K562 (cell line): ENCODE results near the gene TRIM38. TPM values are rescaled to one million over a fixed set of nuclear protein-coding genes. Genes with fewer than 3 reads are reported as not detected.

Experiments used
- ATAC-seq: fragments of 200-7000 bp; cut with Tn5 transposase; 3 replicates; pipeline ENCODE4 v1.9.1; 2020; ENCODE audit warnings: moderate library complexity
- BruUV-seq: library from RNA; stranded (reverse); fragments of 400-500 nt; replicated peaks from 2 replicates; lab custom pipeline; 2021; lab: Mats Ljungman, UMichigan
- CTCF ChIA-PET: fragments of 300-600 bp; formaldehyde crosslinking; extraction: SDS; loops from one replicate; lab custom pipeline; 2021; ENCODE audit warnings: low intra/inter-chr PET ratio; lab: Yijun Ruan, JAX
- POLR2A ChIA-PET: fragments of 300-600, 350-650 bp; sonication (Branson Sonifier 250); formaldehyde crosslinking; extraction: SDS; loops from one replicate; lab custom pipeline; 2021; ENCODE audit warnings: antibody characterized with exemption, inconsistent platforms; lab: Yijun Ruan, JAX
- DNase-seq, 4 experiments: peaks; one replicate each; pipeline versions ENCODE4 v3.0.0 to v3.0.0-alpha.2; 2011 to 2018; ENCODE audit warnings: low spot score in 3 of 4, mixed read lengths in 3 of 4; ENCODE audit errors: extremely low read depth in 1 of 4
- FAIRE-seq: peaks from 2 replicates; lab custom pipeline; 2011; peaks lifted over from hg19 to GRCh38; lab: Jason Lieb, UNC
- H2AFZ ChIP-seq: 2 replicates; pipeline ENCODE4 v1.6.0; 2011; ENCODE audit warnings: low read depth, low read length, control low read depth, inconsistent platforms
- H3K27ac ChIP-seq: fragments of 200-600 bp; 3 replicates; pipeline ENCODE4 v1.8.0; 2011; ENCODE audit warnings: low read depth, mild to moderate bottlenecking, control low read depth, inconsistent platforms, low read length, moderate library complexity, mixed read lengths; ENCODE audit errors: extremely low read depth
- H3K27me3 ChIP-seq, 2 experiments: fragments of 300-600 bp in 1 of 2; 2 replicates in 1 of 2; 3 replicates in 1 of 2; pipeline versions ENCODE4 v1.6.0 to v1.8.0; 2011; ENCODE audit warnings: inconsistent platforms in 2 of 2, low read length in 2 of 2, mild to moderate bottlenecking in 1 of 2, mixed read lengths in 1 of 2, moderate library complexity in 1 of 2; ENCODE audit not compliant: control insufficient read depth in 2 of 2, insufficient read depth in 2 of 2
- H3K36me3 ChIP-seq: fragments of 300-600 bp; 3 replicates; pipeline ENCODE4 v1.8.0; 2011; ENCODE audit warnings: mild to moderate bottlenecking, low read length, inconsistent platforms; ENCODE audit not compliant: control insufficient read depth, insufficient read depth
- H3K4me1 ChIP-seq, 2 experiments: fragments of 200-600 bp in 1 of 2; replicated peaks in 1 of 2; 2 replicates in 1 of 2; 3 replicates in 1 of 2; pipeline versions ENCODE4 v1.5.1 to v1.8.0; 2011; ENCODE audit warnings: inconsistent platforms in 2 of 2, low read length in 2 of 2, mild to moderate bottlenecking in 1 of 2, mixed read lengths in 1 of 2, moderate library complexity in 1 of 2; ENCODE audit not compliant: control insufficient read depth in 2 of 2, insufficient read depth in 2 of 2
- H3K4me2 ChIP-seq: 2 replicates; pipeline ENCODE4 v1.6.1; 2011; ENCODE audit warnings: low read length, control low read depth, inconsistent platforms, mixed read lengths; ENCODE audit not compliant: insufficient read depth
- H3K4me3 ChIP-seq: fragments of 200-600 bp; sonication (generic), shearing (Covaris generic); 2 replicates; pipeline ENCODE4 v1.5.1; 2016; ENCODE audit warnings: control low read depth, inconsistent platforms
- H3K79me2 ChIP-seq: fragments of 200-600 bp; 3 replicates; pipeline ENCODE4 v1.8.0; 2011; ENCODE audit warnings: low read length, inconsistent platforms; ENCODE audit not compliant: control insufficient read depth, insufficient read depth
- H3K9ac ChIP-seq, 2 experiments: 2 replicates each; pipeline versions ENCODE4 v1.6.0 to v1.6.1; 2011; ENCODE audit warnings: low read depth in 2 of 2, low read length in 2 of 2, control low read depth in 1 of 2, inconsistent platforms in 1 of 2, mild to moderate bottlenecking in 1 of 2, mixed read lengths in 1 of 2; ENCODE audit not compliant: insufficient read depth in 1 of 2
- H3K9me1 ChIP-seq: one replicate; pipeline ENCODE4 v1.6.0; 2011; ENCODE audit warnings: inconsistent platforms, mild to moderate bottlenecking, low read length, moderate library complexity; ENCODE audit not compliant: control insufficient read depth, insufficient read depth
- H3K9me3 ChIP-seq: replicated peaks from 2 replicates; pipeline ENCODE4 v1.5.1; 2011; ENCODE audit warnings: low read depth, low read length, inconsistent platforms; ENCODE audit not compliant: control insufficient read depth, insufficient read depth
- H4K20me1 ChIP-seq: replicated peaks from 2 replicates; pipeline ENCODE4 v1.6.1; 2011; ENCODE audit warnings: low read length, inconsistent platforms, mixed read lengths; ENCODE audit not compliant: control insufficient read depth, insufficient read depth
- ARID2 ChIP-seq: fragments of 450-650 bp; IDR thresholded peaks from 2 replicates; pipeline ENCODE4 v1.6.1; 2017; ENCODE audit warnings: antibody characterized with exemption, mild to moderate bottlenecking
- EHMT2 ChIP-seq: fragments of 450-650 bp; IDR thresholded peaks from 2 replicates; pipeline ENCODE4 v1.6.1; 2018; ENCODE audit warnings: antibody characterized with exemption
- HMG20B ChIP-seq: fragments of 250-450 bp; sonication (Bioruptor Pico); IDR thresholded peaks from 2 replicates; pipeline ENCODE4 v1.5.0; 2021; ENCODE audit warnings: mild to moderate bottlenecking
- MEF2A ChIP-seq: IDR thresholded peaks from 2 replicates; pipeline ENCODE4 v1.6.1; 2011; ENCODE audit warnings: low read depth, mild to moderate bottlenecking, low read length, moderate library complexity; ENCODE audit not compliant: control insufficient read depth
- OTX1 ChIP-seq: fragments of 450-650 bp; formaldehyde crosslinking; IDR thresholded peaks from 2 replicates; pipeline ENCODE4 v1.4.0; 2022; ENCODE audit warnings: mild to moderate bottlenecking
- PML ChIP-seq: IDR thresholded peaks from 2 replicates; pipeline ENCODE4 v1.6.1; 2012; ENCODE audit warnings: low read length, inconsistent platforms
- SMARCC2 ChIP-seq: fragments of 450-650 bp; IDR thresholded peaks from 2 replicates; pipeline ENCODE4 v1.6.1; 2017; ENCODE audit warnings: antibody characterized with exemption, moderate library complexity, mild to moderate bottlenecking, low read depth
- SP2 ChIP-seq: IDR thresholded peaks from 2 replicates; pipeline ENCODE4 v1.6.1; 2011; ENCODE audit warnings: mild to moderate bottlenecking, low read depth, low read length, moderate library complexity; ENCODE audit not compliant: poor library complexity, severe bottlenecking; ENCODE audit errors: extremely low read depth
- ZNF263 ChIP-seq: sonication (generic); formaldehyde crosslinking; IDR thresholded peaks from 2 replicates; pipeline ENCODE4 v1.8.0; 2022; ENCODE audit warnings: mild to moderate bottlenecking, missing genetic modification reagents, borderline replicate concordance
- WGBS: fragments of 100-300 bp; shearing (Covaris generic); methylation state at CpG from one replicate; pipeline ENCODE4 v1.1.6; 2016; ENCODE audit warnings: low coverage, mixed read lengths; ENCODE audit not compliant: insufficient coverage; ENCODE audit errors: missing lambda C conversion rate; 5-methylcytosine and 5-hydroxymethylcytosine counted together
- in situ Hi-C: fragments of 300-500 bp; cut with MboI; formaldehyde crosslinking; loops from 4 replicates; pipeline ENCODE4 v1.15.0; 2018; ENCODE audit warnings: inconsistent platforms, mixed read lengths
- intact Hi-C: fragments of 100-400 bp; cut with micrococcal nuclease; formaldehyde crosslinking; loops from 2 replicates; pipeline ENCODE4 v1.14.2; 2022
- polyA plus RNA-seq, 8 experiments: library from polyadenylated mRNA; depleted of rRNA in 4 of 8; stranded (reverse) in 5 of 8; unstranded in 3 of 8; fragments of >200 nt; fragmentation: Nextera tagmentation in 2 of 8; fragmentation: Illumina TruSeq in 1 of 8; extraction: Ambion mirVana in 2 of 8; extraction: Trizol in 1 of 8; gene quantifications; 2 replicates each; pipeline versions ENCODE4 v1.2.1 to v1.2.3, GENCODE V29; 2011 to 2014; ENCODE audit warnings: inconsistent platforms in 1 of 8, missing spikeins in 1 of 8
- total RNA-seq, 7 experiments: library from RNA; depleted of rRNA in 6 of 7; stranded (reverse); fragments of >200 nt in 6 of 7; fragmentation: Illumina TruSeq in 2 of 7; extraction: Trizol in 2 of 7; gene quantifications; 2 replicates each; pipeline versions ENCODE4 v1.2.1 to v1.2.3, GENCODE V29; 2011 to 2021; ENCODE audit warnings: low replicate concordance in 1 of 7
- TF ChIP-seq, protein P1 (sequence below): fragments of 450-650 bp; formaldehyde crosslinking; IDR thresholded peaks from 2 replicates; pipeline ENCODE4 v1.4.0; 2020; ENCODE audit warnings: mild to moderate bottlenecking, moderate library complexity

Gene TRIM38
- total and polyA plus RNA-seq, 9 of the 15 experiments (the other 6 are each of a cell fraction or from before 2014, with no cell fraction given), result 1.7 to 6.7 (median 6.3) TPM

DNA sequence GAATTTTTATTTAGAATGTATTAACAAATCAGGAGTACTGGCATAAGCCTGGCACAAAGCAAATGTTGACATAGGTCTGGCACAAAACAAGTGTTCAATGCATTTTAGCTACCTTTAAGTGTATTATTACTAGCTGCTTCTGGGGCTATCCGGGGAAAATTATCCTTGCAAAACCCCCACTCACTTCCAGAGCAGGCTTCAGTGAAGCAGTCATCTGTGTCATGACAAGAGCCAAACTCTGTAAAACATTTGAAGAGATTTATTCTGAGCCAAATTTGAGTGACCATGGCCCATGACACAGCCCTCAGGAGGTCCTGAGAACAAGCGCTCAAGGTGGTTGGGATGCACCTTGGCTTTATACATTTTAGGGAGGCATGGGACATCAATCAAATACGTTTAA, 6.4 kb upstream of the TRIM38 start:
- Histone ChIP-seq H3K36me3 (no peaks in the 10 kb centered on the region), H4K20me1 (no peaks in the 10 kb centered on the region), H3K9ac (no peak overlapping the region), H3K9me3 (peaks cover 12% of the 10 kb centered on the region), H3K4me3 (no peak overlapping the region), H3K79me2 (no peaks in the 10 kb centered on the region), H3K27ac (no peak overlapping the region), H3K4me1 (peaks cover 0 to 13% of the 10 kb centered on the region in 2 experiments; a peak in 2 of 5 replicates), H2AFZ (no peak overlapping the region), H3K27me3 (no peaks in the 10 kb centered on the region), H3K4me2 (no peak overlapping the region), H3K9me1 (no peaks in the 10 kb centered on the region)
- ATAC-seq (no peak), FAIRE-seq (no peak), DNase-seq (no peak)
- 38% methylated on average over 3 of the region's 3 CpGs for WGBS
- intact Hi-C loops, result no loop called here
- TF ChIP-seq PML, result no peak
- TF ChIP-seq, protein P1, sequence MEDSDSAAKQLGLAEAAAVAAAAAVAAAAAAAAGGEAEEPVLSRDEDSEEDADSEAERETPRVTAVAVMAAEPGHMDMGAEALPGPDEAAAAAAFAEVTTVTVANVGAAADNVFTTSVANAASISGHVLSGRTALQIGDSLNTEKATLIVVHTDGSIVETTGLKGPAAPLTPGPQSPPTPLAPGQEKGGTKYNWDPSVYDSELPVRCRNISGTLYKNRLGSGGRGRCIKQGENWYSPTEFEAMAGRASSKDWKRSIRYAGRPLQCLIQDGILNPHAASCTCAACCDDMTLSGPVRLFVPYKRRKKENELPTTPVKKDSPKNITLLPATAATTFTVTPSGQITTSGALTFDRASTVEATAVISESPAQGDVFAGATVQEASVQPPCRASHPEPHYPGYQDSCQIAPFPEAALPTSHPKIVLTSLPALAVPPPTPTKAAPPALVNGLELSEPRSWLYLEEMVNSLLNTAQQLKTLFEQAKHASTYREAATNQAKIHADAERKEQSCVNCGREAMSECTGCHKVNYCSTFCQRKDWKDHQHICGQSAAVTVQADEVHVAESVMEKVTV (CRISPR knock-in tag), result no peak
- no peak for TF ChIP-seq HMG20B (CRISPR knock-in tag)
- TF ChIP-seq SMARCC2, result no peak
- no peak for TF ChIP-seq EHMT2
- no peak for TF ChIP-seq SP2
- TF ChIP-seq OTX1 (CRISPR knock-in tag), result no peak
- no peak for TF ChIP-seq ARID2
- TF ChIP-seq MEF2A, result no peak
- no peak for TF ChIP-seq ZNF263 (CRISPR knock-in tag)
- POLR2A ChIA-PET, result interaction anchor here (0.6 to 1.3 kb wide), 2 partner anchors 12 to 1880 kb away, joined by 3 read pairs; no protein-coding TSS in a partner anchor
- in situ Hi-C loops, result no loop called here
- no TSS peak for BruUV-seq
- CTCF ChIA-PET, result interaction anchor here (1.0 kb wide), 1 partner anchor 46 kb away, joined by 3 read pairs; no protein-coding TSS in a partner anchor
